HepG2 (cell line): ENCODE data around the gene MRPS31. TPM values are rescaled to one million over a fixed set of nuclear protein-coding genes. Genes with fewer than 3 reads are reported as not detected.

Source experiments
- ASH2L ChIP-seq: fragments of 300-600, 200-600 bp; sonication (generic); IDR thresholded peaks from 2 replicates; pipeline ENCODE4 v1.7.0; 2017; ENCODE audit warnings: low read depth, mild to moderate bottlenecking, moderate library complexity, mixed read lengths, low read length; ENCODE audit not compliant: insufficient read length
- BRF2 ChIP-seq: sonication (generic); formaldehyde crosslinking; IDR thresholded peaks from 2 replicates; pipeline ENCODE4 v1.8.1; 2022; ENCODE audit warnings: mild to moderate bottlenecking, missing genetic modification reagents
- CCAR2 ChIP-seq: fragments of 200-400 bp; formaldehyde crosslinking; optimal IDR thresholded peaks from 2 replicates; pipeline ENCODE3; 2018; ENCODE audit warnings: low read depth, mild to moderate bottlenecking, low read length, moderate library complexity
- GABPA ChIP-seq, 2 experiments: IDR thresholded peaks; 2 replicates each; pipeline ENCODE4 v1.6.1; 2011 to 2016; ENCODE audit warnings: low read depth in 2 of 2, low read length in 1 of 2, missing biosample characterization in 1 of 2, missing genetic modification characterization in 1 of 2
- GFI1 ChIP-seq: sonication (generic); formaldehyde crosslinking; IDR thresholded peaks from 2 replicates; pipeline ENCODE4 v1.5.0; 2020; ENCODE audit warnings: missing genetic modification reagents, mild to moderate bottlenecking, borderline replicate concordance
- GMEB2 ChIP-seq: IDR thresholded peaks from 2 replicates; pipeline ENCODE4 v1.6.1; 2016; ENCODE audit warnings: missing biosample characterization, missing genetic modification reagents, low read depth
- KLF6 ChIP-seq: IDR thresholded peaks from 2 replicates; pipeline ENCODE4 v1.8.0; 2016; ENCODE audit warnings: missing biosample characterization, missing genetic modification reagents
- NFE2L1 ChIP-seq: sonication (generic); formaldehyde crosslinking; IDR thresholded peaks from 2 replicates; pipeline ENCODE4 v1.4.0; 2020; ENCODE audit warnings: missing genetic modification reagents, mild to moderate bottlenecking, borderline replicate concordance
- NFYB ChIP-seq: sonication (generic); formaldehyde crosslinking; IDR thresholded peaks from 2 replicates; pipeline ENCODE4 v1.4.0; 2020; ENCODE audit warnings: missing genetic modification reagents
- RBAK ChIP-seq: sonication (generic); formaldehyde crosslinking; IDR thresholded peaks from 2 replicates; pipeline ENCODE4 v1.5.1; 2020; ENCODE audit warnings: mild to moderate bottlenecking, missing genetic modification reagents
- TOE1 ChIP-seq: sonication (generic); formaldehyde crosslinking; IDR thresholded peaks from 2 replicates; pipeline ENCODE4 v1.4.0; 2020; ENCODE audit warnings: mild to moderate bottlenecking, missing genetic modification reagents
- ZBTB43 ChIP-seq: sonication (generic); formaldehyde crosslinking; conservative IDR thresholded peaks from 2 replicates; pipeline ENCODE4 v1.4.0; 2020; ENCODE audit warnings: missing genetic modification reagents
- ZMAT5 ChIP-seq: sonication (generic); formaldehyde crosslinking; IDR thresholded peaks from 2 replicates; pipeline ENCODE4 v1.5.0; 2020; ENCODE audit warnings: mild to moderate bottlenecking, low read depth, missing genetic modification reagents, borderline replicate concordance
- ZNF121 ChIP-seq: sonication (generic); formaldehyde crosslinking; IDR thresholded peaks from 2 replicates; pipeline ENCODE4 v1.5.0; 2020; ENCODE audit warnings: mild to moderate bottlenecking, missing genetic modification reagents
- ZNF143 ChIP-seq: sonication (generic); formaldehyde crosslinking; IDR thresholded peaks from 2 replicates; pipeline ENCODE4 v1.4.0; 2020; ENCODE audit warnings: missing genetic modification reagents
- ZNF550 ChIP-seq: sonication (generic); formaldehyde crosslinking; IDR thresholded peaks from 2 replicates; pipeline ENCODE4 v1.4.0; 2020; ENCODE audit warnings: mild to moderate bottlenecking, missing genetic modification reagents, borderline replicate concordance
- ZNF781 ChIP-seq: sonication (generic); formaldehyde crosslinking; IDR thresholded peaks from 2 replicates; pipeline ENCODE4 v1.5.1; 2020; ENCODE audit warnings: borderline replicate concordance, mild to moderate bottlenecking, missing genetic modification reagents; ENCODE audit errors: not compliant biosample characterization
- ZXDC ChIP-seq: sonication (generic); formaldehyde crosslinking; IDR thresholded peaks from 2 replicates; pipeline ENCODE4 v1.5.0; 2020; ENCODE audit warnings: mild to moderate bottlenecking, missing genetic modification reagents
- polyA plus RNA-seq, 8 experiments: library from polyadenylated mRNA; depleted of rRNA in 3 of 8; stranded (reverse) in 7 of 8; unstranded in 1 of 8; fragments of >200 nt; fragmentation: Illumina TruSeq in 4 of 8; extraction: Trizol in 4 of 8; gene quantifications; 2 replicates each; pipeline versions ENCODE4 v1.2.1 to v1.2.3, GENCODE V29; 2011 to 2016; ENCODE audit warnings: low read depth in 4 of 8, missing spikeins in 1 of 8, mixed read lengths in 1 of 8; ENCODE audit not compliant: insufficient read depth in 1 of 8
- total RNA-seq, 5 experiments: library from RNA; depleted of rRNA; stranded (reverse); fragments of >200 nt; fragmentation: Illumina TruSeq; extraction: Trizol; gene quantifications; 2 replicates each; pipeline ENCODE4 v1.2.3, GENCODE V29; 2016; ENCODE audit warnings: low read depth in 1 of 5
- TF ChIP-seq, protein P1 (sequence below): sonication (generic); formaldehyde crosslinking; IDR thresholded peaks from 2 replicates; pipeline ENCODE4 v1.4.0; 2020; ENCODE audit warnings: missing genetic modification reagents

The MRPS31 gene
- total and polyA plus RNA-seq, 2 of the 13 experiments (the other 11 are each of a cell fraction or from before 2014, with no cell fraction given), result 23.7 to 34.1 TPM

DNA sequence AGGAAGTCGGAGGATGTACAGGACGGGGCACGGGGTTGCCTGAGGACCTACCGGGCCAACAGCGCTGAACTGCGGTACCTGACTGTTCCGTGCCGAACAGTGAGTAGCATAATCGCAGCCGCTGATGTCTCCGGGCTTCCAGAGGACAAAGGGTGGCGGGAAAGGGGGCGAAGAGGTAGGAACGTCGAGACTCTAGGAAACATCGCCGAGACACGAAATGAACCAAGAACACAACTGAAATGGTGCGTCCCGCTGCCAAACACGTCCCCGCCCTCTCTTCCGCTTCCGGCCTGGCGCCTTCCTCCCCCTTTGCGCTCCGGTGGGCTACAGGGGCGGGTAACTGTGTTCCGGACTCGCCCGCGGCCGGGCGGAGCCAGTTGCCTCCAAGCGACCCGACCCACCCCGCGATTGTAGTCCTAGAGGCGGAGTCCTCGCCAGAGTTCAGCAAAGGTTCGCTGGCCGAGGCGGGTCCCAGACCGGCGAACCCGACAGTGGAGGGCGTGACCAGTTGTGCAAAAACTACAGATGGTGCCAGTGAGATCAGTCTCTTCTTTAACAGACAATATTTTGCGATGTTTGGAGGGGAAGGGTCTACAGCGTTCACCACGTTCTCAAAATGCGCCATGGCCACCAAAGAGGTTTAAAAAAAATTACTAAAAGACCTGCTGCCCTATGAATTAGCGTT, at the start of gene MRPS31 (continued):
- TF ChIP-seq BRF2 (CRISPR knock-in tag) (0 out of 2 replicates have a peak, but pooled peaks have one; percentile 46), NFYB (no peak), RBAK (CRISPR knock-in tag) (peak; percentile 14; the same call in 1 of the 2 replicates), ZNF550 (CRISPR knock-in tag) (peak; percentile 52; the same call in 1 of the 2 replicates), CCAR2 (peak; percentile 98), ZBTB43 (CRISPR knock-in tag) (peak; percentile 81), NFE2L1 (CRISPR knock-in tag) (no peak), ASH2L (peak; percentile 100), ZXDC (CRISPR knock-in tag) (no peak; the same call in 1 of the 2 replicates), KLF6 (CRISPR knock-in tag) (peak; percentile 94), ZNF121 (peak; percentile 59), ZNF781 (peak; percentile 60), TOE1 (CRISPR knock-in tag) (peak; percentile 92), GFI1 (CRISPR knock-in tag) (peak; percentile 83), ZNF143 (CRISPR knock-in tag) (peak; percentile 70), GMEB2 (0 out of 2 replicates have a peak, but pooled peaks have one; percentile 30), ZMAT5 (CRISPR knock-in tag) (no peak), GABPA (IDR thresholded peaks at IDR 0.05; ENCODE audit: low read depth, low read length) (peak; percentile 100), GABPA (CRISPR knock-in tag; IDR thresholded peaks at IDR 0.05; ENCODE audit: low read depth) (peak; percentile 100)
- TF ChIP-seq, protein P1, sequence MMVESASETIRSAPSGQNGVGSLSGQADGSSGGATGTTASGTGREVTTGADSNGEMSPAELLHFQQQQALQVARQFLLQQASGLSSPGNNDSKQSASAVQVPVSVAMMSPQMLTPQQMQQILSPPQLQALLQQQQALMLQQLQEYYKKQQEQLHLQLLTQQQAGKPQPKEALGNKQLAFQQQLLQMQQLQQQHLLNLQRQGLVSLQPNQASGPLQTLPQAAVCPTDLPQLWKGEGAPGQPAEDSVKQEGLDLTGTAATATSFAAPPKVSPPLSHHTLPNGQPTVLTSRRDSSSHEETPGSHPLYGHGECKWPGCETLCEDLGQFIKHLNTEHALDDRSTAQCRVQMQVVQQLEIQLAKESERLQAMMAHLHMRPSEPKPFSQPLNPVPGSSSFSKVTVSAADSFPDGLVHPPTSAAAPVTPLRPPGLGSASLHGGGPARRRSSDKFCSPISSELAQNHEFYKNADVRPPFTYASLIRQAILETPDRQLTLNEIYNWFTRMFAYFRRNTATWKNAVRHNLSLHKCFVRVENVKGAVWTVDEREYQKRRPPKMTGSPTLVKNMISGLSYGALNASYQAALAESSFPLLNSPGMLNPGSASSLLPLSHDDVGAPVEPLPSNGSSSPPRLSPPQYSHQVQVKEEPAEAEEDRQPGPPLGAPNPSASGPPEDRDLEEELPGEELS (CRISPR knock-in tag), result peak; percentile 91
